ENCODE results near the gene KCNJ12. TPM values are rescaled to one million over a fixed set of nuclear protein-coding genes. Genes with fewer than 3 reads are reported as not detected.

The KCNJ12 gene
- total RNA-seq, 4 donors from 2014 or later = 0.51 to 11.8 (median 5.3) TPM

DNA sequence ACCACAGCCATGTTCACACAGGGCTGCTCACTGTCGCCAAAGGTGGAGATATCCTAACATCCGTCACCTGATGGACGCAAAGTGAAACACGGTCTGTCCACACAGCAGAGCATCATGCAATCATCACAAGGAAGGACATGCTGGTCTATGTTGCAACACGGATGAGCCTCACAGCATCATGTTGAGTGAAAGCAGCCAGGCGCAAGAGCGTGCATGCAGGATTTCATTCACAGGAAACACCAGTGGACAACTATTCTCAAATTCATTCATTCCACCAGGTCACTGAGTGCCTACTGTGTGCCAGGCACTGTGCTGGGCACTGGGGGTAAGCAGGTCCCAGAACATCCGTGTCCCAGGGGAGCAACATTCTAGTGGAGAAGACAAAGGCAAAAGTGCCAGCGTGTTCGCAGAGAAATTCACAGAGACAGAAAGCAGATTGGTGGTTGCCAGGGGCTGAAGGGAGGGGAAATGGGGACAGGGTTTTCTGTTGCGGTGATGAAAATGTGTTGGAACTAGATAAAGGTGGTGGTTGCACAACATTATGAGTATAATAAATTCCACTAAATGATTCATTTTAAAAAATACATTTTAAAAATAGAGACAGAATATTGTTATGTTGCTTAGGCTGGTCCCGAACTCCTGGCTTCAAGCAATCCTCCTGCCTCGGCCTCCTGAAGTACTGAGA, 22.7 kb upstream of the KCNJ12 start:
- Histone ChIP-seq H3K9me3 (no peaks in the 10 kb centered on the region), H3K27ac (no peak overlapping the region), H3K27me3 (no peaks in the 10 kb centered on the region), H3K4me1 (no peaks in the 10 kb centered on the region), H3K4me3 (no peak overlapping the region), H3K36me3 (no peaks in the 10 kb centered on the region)
- TF ChIP-seq, protein P1, sequence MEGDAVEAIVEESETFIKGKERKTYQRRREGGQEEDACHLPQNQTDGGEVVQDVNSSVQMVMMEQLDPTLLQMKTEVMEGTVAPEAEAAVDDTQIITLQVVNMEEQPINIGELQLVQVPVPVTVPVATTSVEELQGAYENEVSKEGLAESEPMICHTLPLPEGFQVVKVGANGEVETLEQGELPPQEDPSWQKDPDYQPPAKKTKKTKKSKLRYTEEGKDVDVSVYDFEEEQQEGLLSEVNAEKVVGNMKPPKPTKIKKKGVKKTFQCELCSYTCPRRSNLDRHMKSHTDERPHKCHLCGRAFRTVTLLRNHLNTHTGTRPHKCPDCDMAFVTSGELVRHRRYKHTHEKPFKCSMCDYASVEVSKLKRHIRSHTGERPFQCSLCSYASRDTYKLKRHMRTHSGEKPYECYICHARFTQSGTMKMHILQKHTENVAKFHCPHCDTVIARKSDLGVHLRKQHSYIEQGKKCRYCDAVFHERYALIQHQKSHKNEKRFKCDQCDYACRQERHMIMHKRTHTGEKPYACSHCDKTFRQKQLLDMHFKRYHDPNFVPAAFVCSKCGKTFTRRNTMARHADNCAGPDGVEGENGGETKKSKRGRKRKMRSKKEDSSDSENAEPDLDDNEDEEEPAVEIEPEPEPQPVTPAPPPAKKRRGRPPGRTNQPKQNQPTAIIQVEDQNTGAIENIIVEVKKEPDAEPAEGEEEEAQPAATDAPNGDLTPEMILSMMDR (IDR thresholded peaks at IDR 0.05) = no peak
- TF ChIP-seq POLR2A (IDR thresholded peaks at IDR 0.05) = no peak
- intact Hi-C loops (cut with DNase I; ENCODE audit: low total_unique reads) = no loop called here
- DNase-seq = no peak

DNA sequence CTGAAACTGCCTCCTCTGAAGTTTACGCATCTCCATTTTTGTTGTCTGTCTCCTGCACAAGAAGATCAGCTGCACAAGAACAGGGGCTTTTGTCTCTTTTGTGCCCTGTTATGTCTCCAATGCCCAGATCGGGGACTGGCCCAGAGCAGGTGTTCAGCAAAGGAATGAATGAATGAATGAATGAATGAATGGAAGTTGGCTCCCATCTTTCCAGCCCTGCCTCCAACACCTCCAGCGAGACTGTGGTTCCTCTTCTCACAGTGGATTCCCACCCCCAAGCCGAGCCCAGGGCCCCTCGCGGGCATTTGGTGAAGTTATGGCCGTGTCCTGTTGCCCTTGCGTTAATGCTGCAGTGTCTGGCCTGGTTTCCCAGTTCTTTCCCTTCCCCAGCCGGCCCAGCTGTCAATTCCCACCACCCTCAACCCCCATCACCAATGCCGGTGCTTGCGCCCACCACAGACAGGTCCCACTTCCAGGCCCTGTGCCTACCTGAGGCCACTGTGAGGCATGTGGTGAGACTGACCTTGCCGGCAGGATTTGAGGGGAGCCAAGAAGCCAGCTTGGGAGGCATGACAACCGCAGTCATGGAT, 21.3 kb upstream of the KCNJ12 start:
- H3K9me3 ChIP-seq = no peaks in the 10 kb centered on the region
- TF ChIP-seq, protein P1 (IDR thresholded peaks at IDR 0.05) = no peak
- no peak for TF ChIP-seq POLR2A (IDR thresholded peaks at IDR 0.05)
- intact Hi-C loops (cut with DNase I; ENCODE audit: low total_unique reads) = no loop called here
- H3K27me3 ChIP-seq = no peaks in the 10 kb centered on the region
- H3K4me3 ChIP-seq = no peak overlapping the region
- H3K4me1 ChIP-seq = no peaks in the 10 kb centered on the region
- DNase-seq = no peak
- no peaks in the 10 kb centered on the region for H3K36me3 ChIP-seq
- no peak overlapping the region for H3K27ac ChIP-seq

DNA sequence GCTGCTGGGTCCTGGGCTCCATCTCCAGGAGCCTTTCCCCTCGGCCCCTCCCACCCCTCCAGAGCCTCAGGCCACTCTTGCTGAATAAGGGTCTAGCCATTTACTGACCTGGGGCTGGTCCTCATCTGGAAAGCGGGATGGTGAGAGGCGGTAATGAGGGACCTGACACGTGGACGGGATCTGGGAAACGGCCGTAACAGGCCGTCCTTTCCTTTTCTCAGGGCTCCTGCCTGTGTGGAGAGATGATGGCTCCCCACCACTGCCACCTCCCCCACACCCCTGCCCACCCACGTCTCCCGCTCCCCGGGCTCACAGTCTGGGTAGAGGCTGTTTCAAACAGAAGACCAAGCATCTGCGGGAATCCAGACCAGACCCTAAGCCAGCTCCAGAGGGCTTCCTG, 20.6 kb upstream of the KCNJ12 start:
- Histone ChIP-seq H3K36me3 (no peaks in the 10 kb centered on the region), H3K9me3 (no peaks in the 10 kb centered on the region), H3K4me3 (no peak overlapping the region), H3K4me1 (no peaks in the 10 kb centered on the region), H3K27ac (no peak overlapping the region), H3K27me3 (no peaks in the 10 kb centered on the region)
- DNase-seq = no peak
- intact Hi-C loops (cut with DNase I; ENCODE audit: low total_unique reads) = no loop called here
- TF ChIP-seq POLR2A (IDR thresholded peaks at IDR 0.05) = no peak
- TF ChIP-seq, protein P1 (IDR thresholded peaks at IDR 0.05) = no peak

DNA sequence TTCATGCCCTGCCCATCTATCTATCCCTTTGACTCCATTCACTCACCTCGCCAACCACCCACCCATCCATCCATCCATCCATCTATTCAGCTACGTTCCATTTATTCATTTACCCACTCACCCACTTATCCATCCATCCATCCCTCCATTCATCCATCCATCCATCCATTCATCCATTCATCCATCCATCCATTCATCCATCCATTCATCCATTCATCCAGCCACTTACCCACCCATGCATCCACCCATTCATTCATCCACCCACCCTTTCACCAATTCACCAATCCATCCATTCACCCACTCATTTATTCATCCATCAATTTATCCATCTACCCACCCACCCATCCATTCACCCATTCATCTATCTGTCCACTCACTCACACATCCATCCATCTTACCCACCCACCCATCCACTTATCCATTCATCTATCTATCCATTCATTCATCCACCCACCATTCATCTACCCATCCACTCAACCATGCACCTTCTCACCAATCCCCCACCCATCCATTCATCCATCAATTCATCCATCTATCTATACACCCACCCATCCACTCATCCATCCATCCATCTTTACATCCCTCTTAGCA, 19.5 kb upstream of the KCNJ12 start:
- H3K27ac ChIP-seq = no peak overlapping the region
- H3K4me3 ChIP-seq = no peak overlapping the region
- no peak for DNase-seq
- no peaks in the 10 kb centered on the region for H3K4me1 ChIP-seq
- H3K27me3 ChIP-seq = no peaks in the 10 kb centered on the region
- H3K9me3 ChIP-seq = no peaks in the 10 kb centered on the region
- H3K36me3 ChIP-seq = no peaks in the 10 kb centered on the region
- no peak for TF ChIP-seq POLR2A (IDR thresholded peaks at IDR 0.05)
- TF ChIP-seq, protein P1 (IDR thresholded peaks at IDR 0.05) = no peak
- intact Hi-C loops (cut with DNase I; ENCODE audit: low total_unique reads) = no loop called here

DNA sequence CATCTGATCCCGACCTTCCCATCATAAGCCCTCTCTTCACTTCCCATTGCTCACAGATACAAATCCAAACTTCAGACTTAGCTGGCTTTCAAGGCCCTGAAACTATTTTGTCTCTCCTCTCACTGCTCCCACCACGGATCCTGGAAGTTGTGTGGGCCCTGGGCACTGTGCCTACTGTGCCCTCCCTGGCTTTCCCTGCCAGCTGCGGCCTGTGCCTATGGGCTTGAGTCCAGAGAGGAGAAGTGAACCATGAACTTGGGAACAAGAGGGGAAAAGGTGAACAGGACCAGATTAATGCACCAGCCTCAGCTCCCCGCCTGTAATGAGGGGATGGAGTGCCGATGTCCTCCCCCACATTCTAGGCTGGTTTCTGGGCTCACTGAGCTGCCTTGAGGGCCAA, 18.9 kb upstream of the KCNJ12 start:
- intact Hi-C loops (cut with DNase I; ENCODE audit: low total_unique reads) = no loop called here
- H3K36me3 ChIP-seq = no peaks in the 10 kb centered on the region
- H3K27ac ChIP-seq = no peak overlapping the region
- H3K4me3 ChIP-seq = no peak overlapping the region
- TF ChIP-seq, protein P1 (IDR thresholded peaks at IDR 0.05) = no peak
- TF ChIP-seq POLR2A (IDR thresholded peaks at IDR 0.05) = no peak
- H3K4me1 ChIP-seq = no peaks in the 10 kb centered on the region
- H3K9me3 ChIP-seq = no peaks in the 10 kb centered on the region
- no peak for DNase-seq
- no peaks in the 10 kb centered on the region for H3K27me3 ChIP-seq
